Smooth muscle cell of the brain vasculature (primary cell): Measurements from ENCODE around the gene TTC36.
"Not testable (repeated sequence)": the region's sequence is repeated elsewhere in the genome, so short reads cannot be mapped to it uniquely, and the experiment has no call there.

Experiments
- DNase-seq: peaks from one replicate; pipeline ENCODE4 v3.0.0-alpha.2; 2012; ENCODE audit warnings: low read depth, low spot score

Gene TTC36, protein sequence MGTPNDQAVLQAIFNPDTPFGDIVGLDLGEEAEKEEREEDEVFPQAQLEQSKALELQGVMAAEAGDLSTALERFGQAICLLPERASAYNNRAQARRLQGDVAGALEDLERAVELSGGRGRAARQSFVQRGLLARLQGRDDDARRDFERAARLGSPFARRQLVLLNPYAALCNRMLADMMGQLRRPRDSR

DNA sequence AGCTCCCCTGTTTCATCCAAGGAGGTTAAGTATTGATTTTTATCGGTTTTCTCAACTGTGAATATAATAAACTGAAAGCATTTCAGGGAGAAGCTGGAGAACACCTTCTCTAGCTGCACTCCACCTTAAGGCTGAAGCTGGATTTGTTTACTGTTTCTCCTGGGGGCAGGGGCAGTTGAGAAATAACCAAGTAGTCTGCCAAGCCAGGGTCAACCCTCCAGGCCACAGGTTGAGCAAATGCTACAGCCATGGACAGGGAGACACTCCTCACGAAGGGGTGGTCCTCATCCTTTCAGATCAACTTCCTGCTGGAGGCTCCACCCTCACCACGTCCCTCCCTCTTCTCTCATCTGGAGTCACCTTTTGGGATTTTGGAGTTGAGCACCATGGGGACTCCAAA lies at the start of gene TTC36:
TTC36 (plus strand) TSS at position 366 of the 400 bp plus-strand sequence; CDS start at position 387, 21 bp downstream.
- DNase-seq: no peak

- not testable (repeated sequence) for DNase-seq
Observed at GRCh38 chr11:118481238-118481637, 46.0 kb upstream of the TTC36 start.

GRCh38 chr11:118484405-118484804 lies 42.9 kb upstream of the TTC36 start:
- no peak for DNase-seq

GRCh38 chr11:118485273-118485672 lies 42.0 kb upstream of the TTC36 start:
- no peak for DNase-seq

- peak; percentile 55 for DNase-seq
Observed at GRCh38 chr11:118488480-118489109, 38.7 kb upstream of the TTC36 start.

DNA sequence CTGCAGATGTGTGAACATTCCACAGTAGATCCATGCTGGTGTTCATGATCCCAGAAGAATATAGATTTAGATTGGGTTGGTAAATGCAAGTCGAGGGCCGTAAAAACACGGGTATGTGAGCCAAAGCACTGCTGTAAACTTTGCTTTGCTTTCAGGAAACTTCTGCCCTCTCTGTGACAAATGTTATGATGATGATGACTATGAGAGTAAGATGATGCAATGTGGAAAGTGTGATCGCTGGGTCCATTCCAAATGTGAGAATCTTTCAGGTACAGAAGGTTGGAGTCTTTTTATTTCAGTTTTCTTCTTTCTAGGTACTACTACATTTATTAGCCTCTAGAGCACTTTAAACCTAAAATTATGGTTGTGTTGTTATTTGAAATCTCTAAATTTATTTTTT lies 36.2 kb upstream of the TTC36 start:
- no peak for DNase-seq

DNA sequence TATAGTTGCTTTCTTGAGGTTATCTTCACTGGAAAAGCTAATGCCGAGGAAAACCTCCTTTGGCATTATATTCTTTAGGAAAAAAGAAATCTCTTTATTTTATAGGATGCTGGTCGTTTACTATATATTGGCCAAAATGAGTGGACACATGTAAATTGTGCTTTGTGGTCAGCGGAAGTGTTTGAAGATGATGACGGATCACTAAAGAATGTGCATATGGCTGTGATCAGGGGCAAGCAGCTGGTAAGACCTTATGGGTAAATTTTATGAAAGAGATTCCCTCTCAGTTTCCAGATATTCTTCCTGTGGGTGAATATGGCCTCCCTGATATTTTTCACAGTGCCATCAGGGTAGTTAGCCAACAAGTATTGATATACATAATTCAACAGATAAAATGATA lies 29.4 kb upstream of the TTC36 start:
- no peak for DNase-seq

DNA sequence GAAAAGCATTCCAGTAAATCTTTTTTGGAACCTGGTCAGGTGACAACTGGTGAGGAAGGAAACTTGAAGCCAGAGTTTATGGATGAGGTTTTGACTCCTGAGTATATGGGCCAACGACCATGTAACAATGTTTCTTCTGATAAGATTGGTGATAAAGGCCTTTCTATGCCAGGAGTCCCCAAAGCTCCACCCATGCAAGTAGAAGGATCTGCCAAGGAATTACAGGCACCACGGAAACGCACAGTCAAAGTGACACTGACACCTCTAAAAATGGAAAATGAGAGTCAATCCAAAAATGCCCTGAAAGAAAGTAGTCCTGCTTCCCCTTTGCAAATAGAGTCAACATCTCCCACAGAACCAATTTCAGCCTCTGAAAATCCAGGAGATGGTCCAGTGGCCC lies 24.1 kb upstream of the TTC36 start:
- DNase-seq: no peak

DNA sequence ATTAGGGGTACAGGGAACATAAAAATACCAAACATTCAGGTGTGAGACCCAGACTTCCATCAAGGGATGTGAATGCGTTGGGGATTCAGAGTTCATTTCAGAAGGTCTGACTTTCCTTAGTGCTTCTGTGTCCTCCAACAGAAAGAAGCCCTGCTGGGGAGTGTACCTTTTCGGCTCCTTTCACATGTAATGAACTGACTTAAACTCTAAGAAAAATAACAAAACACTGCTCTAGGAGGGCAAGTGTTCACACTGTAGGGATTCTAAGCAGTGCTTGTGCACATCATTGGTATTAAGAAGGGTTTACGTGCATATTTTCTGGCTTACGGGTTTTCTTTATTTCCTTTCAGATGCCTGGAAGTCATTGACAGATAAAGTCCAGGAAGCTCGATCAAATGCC lies 15.7 kb upstream of the TTC36 start:
- no peak for DNase-seq

GRCh38 chr11:118514103-118514502 lies 13.2 kb upstream of the TTC36 start:
- DNase-seq: no peak

- no peak for DNase-seq
Observed at GRCh38 chr11:118519549-118519948, 7.7 kb upstream of the TTC36 start.

GRCh38 chr11:118521892-118522311 lies 5.4 kb upstream of the TTC36 start:
- DNase-seq: no peak

DNA sequence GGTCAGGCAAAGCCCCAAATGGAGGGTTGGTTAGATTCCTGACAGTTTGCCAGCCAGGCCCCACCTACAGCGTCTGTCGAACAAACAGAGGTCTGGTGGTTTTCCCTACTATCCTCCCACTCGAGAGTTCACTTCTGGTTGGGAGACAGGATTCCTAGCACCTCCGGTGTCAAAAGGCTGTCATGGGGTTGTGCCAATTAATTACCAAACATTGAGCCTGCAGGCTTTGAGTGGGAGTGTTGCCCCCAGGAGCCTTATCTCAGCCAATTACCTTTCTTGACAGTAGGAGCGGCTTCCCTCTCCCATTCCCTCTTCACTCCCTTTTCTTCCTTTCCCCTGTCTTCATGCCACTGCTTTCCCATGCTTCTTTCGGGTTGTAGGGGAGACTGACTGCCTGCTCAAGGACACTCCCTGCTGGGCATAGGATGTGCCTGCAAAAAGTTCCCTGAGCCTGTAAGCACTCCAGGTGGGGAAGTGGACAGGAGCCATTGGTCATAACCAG lies 4.7 kb upstream of the TTC36 start:
- DNase-seq: no peak

GRCh38 chr11:118524356-118524755 lies 2.9 kb upstream of the TTC36 start:
- DNase-seq: no peak

- DNase-seq: no peak
Observed at GRCh38 chr11:118524757-118525470, 2.4 kb upstream of the TTC36 start.

DNA sequence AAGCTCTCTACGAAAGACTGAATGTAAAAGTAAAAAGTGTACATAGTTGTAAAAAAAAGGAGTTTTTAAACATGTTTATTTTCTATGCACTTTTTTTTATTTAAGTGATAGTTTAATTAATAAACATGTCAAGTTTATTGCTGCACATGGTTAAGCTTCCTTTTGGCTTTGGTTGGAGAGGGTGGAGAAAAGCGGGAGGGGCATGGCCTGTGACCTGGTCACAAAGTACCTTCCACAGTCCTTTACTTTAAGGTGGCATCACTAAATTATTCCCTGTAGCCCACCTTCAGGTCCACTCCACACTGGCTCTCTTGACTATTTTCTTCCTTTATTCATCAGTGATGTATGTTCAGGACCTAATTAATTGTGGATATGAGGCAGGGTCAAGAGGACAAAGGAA lies 586 bp upstream of the TTC36 start:
- no peak for DNase-seq

GRCh38 chr11:118528511-118528910 lies 1.2 kb downstream of the TTC36 start:
- DNase-seq: no peak

DNA sequence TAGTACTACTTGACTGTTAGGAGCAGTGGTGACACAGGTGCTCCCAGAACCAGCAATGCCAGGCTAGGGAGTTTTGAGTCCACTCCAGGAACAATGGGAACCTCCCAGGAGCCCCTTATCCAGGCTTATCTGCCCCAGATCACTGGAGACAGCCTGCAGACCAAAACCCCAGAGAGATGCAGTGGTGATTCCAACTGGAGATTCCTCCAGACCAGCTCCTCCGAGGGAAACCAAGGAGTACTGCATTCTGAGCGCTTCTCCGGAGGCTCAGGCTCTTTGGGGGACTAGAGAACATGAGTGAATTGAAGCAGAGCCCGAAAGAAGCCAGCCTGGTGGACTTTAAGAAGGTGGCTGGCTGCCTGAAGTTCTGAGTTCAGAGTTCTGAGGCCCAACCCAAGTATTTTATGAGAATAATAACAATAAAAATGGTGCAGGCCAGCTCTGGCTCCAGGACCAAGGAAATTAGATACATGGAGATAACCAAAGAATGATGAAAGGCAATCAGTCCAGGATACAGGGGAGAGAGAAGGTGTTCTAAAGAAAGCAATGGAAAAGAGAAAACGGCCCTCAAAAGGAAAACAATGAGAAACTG lies 2.4 kb downstream of the TTC36 start:
- DNase-seq: no peak

DNA sequence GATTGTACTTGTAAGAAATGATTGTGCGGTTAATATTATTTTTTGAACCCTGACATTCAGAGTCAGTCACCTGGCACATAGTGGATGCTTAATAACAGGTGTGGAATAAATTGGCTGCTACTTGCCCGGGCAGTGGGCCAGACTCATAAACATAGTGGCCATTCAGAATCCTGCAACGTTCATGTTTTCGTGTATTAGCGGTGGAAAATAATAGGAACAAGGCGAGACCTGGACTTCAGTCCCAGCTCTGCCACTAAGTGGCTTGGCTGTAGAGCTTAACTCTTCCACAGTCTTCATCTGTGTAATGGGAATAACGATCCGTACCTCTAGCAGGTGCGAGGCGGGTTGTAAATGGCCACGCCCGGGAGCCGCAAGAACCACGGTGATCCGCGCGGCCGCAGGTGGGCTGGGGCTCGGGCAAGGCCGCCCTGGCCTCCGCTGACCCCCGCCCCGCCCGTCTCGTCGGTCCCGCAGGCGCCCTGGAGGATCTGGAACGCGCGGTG lies 3.0 kb downstream of the TTC36 start:
- DNase-seq: no peak

DNA sequence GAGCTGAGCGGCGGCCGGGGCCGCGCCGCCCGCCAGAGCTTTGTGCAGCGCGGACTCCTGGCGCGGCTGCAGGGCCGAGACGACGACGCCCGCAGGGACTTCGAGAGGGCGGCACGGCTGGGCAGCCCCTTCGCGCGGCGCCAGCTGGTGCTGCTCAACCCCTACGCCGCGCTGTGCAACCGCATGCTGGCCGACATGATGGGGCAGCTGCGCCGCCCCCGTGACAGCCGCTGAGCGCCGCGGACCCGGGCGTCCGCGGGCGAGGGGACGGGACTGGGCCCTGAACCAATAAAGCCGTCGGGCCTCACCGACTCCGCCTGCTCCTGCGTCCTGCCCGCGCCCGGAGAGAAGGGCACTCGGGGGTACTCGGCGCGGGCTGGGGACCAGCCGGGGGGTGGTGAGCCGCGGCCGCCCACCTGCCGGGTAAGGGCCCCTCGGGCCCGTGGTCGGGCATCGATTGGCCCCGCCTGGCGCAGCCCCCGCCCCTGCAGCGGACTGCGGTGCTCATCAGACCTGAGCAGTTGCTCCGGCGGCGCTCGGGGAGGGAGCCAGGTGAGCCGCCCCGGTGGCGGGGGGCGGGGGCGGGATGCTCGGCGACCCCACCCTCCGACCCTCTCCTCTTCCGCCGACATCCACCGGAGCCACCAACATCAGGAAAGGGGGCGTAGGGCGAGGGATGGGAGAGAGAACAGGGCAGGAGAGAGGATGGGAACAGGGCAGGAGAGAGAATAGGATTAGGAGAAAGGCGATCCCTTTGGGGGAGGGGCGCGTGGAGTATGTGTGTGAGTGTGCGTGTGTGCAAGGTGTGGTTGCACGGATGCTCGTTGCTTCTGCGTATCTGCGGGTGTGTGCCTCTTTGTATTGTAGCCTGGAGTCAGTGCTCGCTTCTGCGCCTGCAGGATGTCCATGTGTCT lies 3.7 kb downstream of the TTC36 start, which contains the start of gene TMEM25:
TMEM25 (plus strand) TSS at position 510 of the 914 bp plus-strand sequence. CDS start 610 bp downstream, outside the sequence.
- no peak for DNase-seq

GRCh38 chr11:118531597-118532084 lies 4.4 kb downstream of the TTC36 start:
- no peak for DNase-seq
